Hematopoietic multipotent progenitor cell treated with erythropoietin and hydrocortisone succinate and interleukin-3 and kit ligand, for 6 days (in vitro differentiated cells): ENCODE measurements around the gene OGDHL.
"Not testable (repeated sequence)": the region's sequence is repeated elsewhere in the genome, so short reads cannot be mapped to it uniquely, and the experiment has no call there.

Experiments
- DNase-seq: peaks from one replicate; pipeline ENCODE4 v3.0.0-alpha.2; 2015

The OGDHL gene

GRCh38 chr10:49738616-49739360 lies 23.3 kb downstream of the OGDHL start:
- no peak for DNase-seq

- no peak for DNase-seq
These were observed 24.5 kb downstream of the OGDHL start for GRCh38 chr10:49737474-49738201.

- no peak for DNase-seq
These were observed 25.5 kb downstream of the OGDHL start for GRCh38 chr10:49736564-49737113.

- DNase-seq, result no peak
These were observed 26.1 kb downstream of the OGDHL start for GRCh38 chr10:49735848-49736563.

- DNase-seq, result no peak
These were observed 27.0 kb downstream of the OGDHL start for GRCh38 chr10:49735161-49735560.

GRCh38 chr10:49734676-49735075 lies 27.4 kb downstream of the OGDHL start:
- DNase-seq, result no peak

GRCh38 chr10:49733866-49734265 lies 28.3 kb downstream of the OGDHL start:
- DNase-seq, result no peak

GRCh38 chr10:49726593-49726992 lies 35.5 kb downstream of the OGDHL start:
- no peak for DNase-seq

- not testable (repeated sequence) for DNase-seq
These were observed 47.0 kb downstream of the OGDHL start for GRCh38 chr10:49715157-49715556.

- DNase-seq, result no peak
These were observed 48.9 kb downstream of the OGDHL start for GRCh38 chr10:49713266-49713665.

GRCh38 chr10:49711481-49711880 lies 50.6 kb downstream of the OGDHL start:
- DNase-seq, result no peak

- DNase-seq, result no peak
These were observed 51.2 kb downstream of the OGDHL start for GRCh38 chr10:49710966-49711365.

- no peak for DNase-seq
These were observed 52.2 kb downstream of the OGDHL start for GRCh38 chr10:49709934-49710333.

- no peak for DNase-seq
These were observed 54.5 kb downstream of the OGDHL start for GRCh38 chr10:49707585-49707984.

- no peak for DNase-seq
These were observed 61.1 kb downstream of the OGDHL start for GRCh38 chr10:49700997-49701396.

- DNase-seq, result no peak
These were observed 61.9 kb downstream of the OGDHL start for GRCh38 chr10:49700211-49700610.

- no peak for DNase-seq
These were observed 63.4 kb downstream of the OGDHL start for GRCh38 chr10:49698679-49699078.

- DNase-seq, result no peak
These were observed 65.8 kb downstream of the OGDHL start for GRCh38 chr10:49696311-49696710.

GRCh38 chr10:49694466-49694865 lies 67.7 kb downstream of the OGDHL start:
- DNase-seq, result no peak

GRCh38 chr10:49691588-49691987 lies 70.5 kb downstream of the OGDHL start:
- DNase-seq, result no peak

- DNase-seq, result no peak
These were observed 71.3 kb downstream of the OGDHL start for GRCh38 chr10:49690698-49691356.

GRCh38 chr10:49689882-49690510 lies 72.1 kb downstream of the OGDHL start:
- no peak for DNase-seq
